Smooth muscle cell (in vitro differentiated cells): ENCODE data around the gene CHRND. TPM values are rescaled to one million over a fixed set of nuclear protein-coding genes. Genes with fewer than 3 reads are reported as not detected.

ENCODE experiments used
- DNase-seq: peaks from one replicate; lab custom pipeline; 2025; ENCODE audit not compliant: unreplicated experiment; lab: John Stamatoyannopoulos, UW
- H2AFZ ChIP-seq: fragments of 200-600 bp; sonication (generic); 2 replicates; pipeline ENCODE4 v1.6.0; 2016; ENCODE audit warnings: antibody characterized with exemption, low read depth, mild to moderate bottlenecking
- H3F3A ChIP-seq: fragments of 200-600 bp; sonication (generic); 2 replicates; pipeline ENCODE4 v1.6.0; 2017; ENCODE audit warnings: antibody characterized with exemption, low read depth
- H3K27ac ChIP-seq: fragments of 200-600 bp; sonication (generic); 2 replicates; pipeline ENCODE4 v1.5.1; 2016; ENCODE audit warnings: low read depth, mild to moderate bottlenecking
- H3K27me3 ChIP-seq: fragments of 200-600 bp; sonication (generic); 2 replicates; pipeline ENCODE4 v1.6.1; 2016; ENCODE audit warnings: low read depth, mild to moderate bottlenecking
- H3K36me3 ChIP-seq: fragments of 200-600 bp; sonication (generic); 2 replicates; pipeline ENCODE4 v1.5.1; 2016; ENCODE audit warnings: low read depth
- H3K4me1 ChIP-seq: fragments of 200-600 bp; sonication (generic); 2 replicates; pipeline ENCODE4 v1.5.1; 2016; ENCODE audit warnings: low read depth
- H3K4me2 ChIP-seq: fragments of 200-600 bp; sonication (generic); 2 replicates; pipeline ENCODE4 v1.6.0; 2016; ENCODE audit warnings: mild to moderate bottlenecking
- H3K4me3 ChIP-seq: fragments of 200-600 bp; sonication (generic); 2 replicates; pipeline ENCODE4 v1.5.1; 2016; ENCODE audit warnings: mild to moderate bottlenecking
- H3K79me2 ChIP-seq: fragments of 200-600 bp; sonication (generic); 2 replicates; pipeline ENCODE4 v1.6.0; 2016; ENCODE audit warnings: low read depth, mild to moderate bottlenecking
- H3K9ac ChIP-seq: fragments of 200-600 bp; sonication (generic); 2 replicates; pipeline ENCODE4 v1.6.0; 2016; ENCODE audit warnings: low read depth
- H3K9me3 ChIP-seq: fragments of 200-600 bp; sonication (generic); replicated peaks from 2 replicates; pipeline ENCODE4 v1.5.1; 2016; ENCODE audit warnings: low read depth
- H4K20me1 ChIP-seq: fragments of 200-600 bp; sonication (generic); 2 replicates; pipeline ENCODE4 v1.6.0; 2016; ENCODE audit warnings: low read depth
- CTCF ChIP-seq: fragments of 200-600 bp; sonication (generic); IDR thresholded peaks from 2 replicates; pipeline ENCODE4 v1.5.1; 2017; ENCODE audit warnings: borderline replicate concordance, mild to moderate bottlenecking, antibody characterized with exemption; ENCODE audit not compliant: insufficient read depth, poor library complexity, severe bottlenecking
- WGBS: methylation state at CpG from one replicate; pipeline ENCODE4 v1.1.7; 2016; ENCODE audit warnings: low lambda C conversion rate; 5-methylcytosine and 5-hydroxymethylcytosine counted together
- polyA plus RNA-seq: library from polyadenylated mRNA; unstranded; fragments of >200 nt; fragmentation: Nextera tagmentation; extraction: Ambion mirVana; gene quantifications from 2 replicates; pipeline ENCODE4 v1.2.1, GENCODE V29; 2016
- total RNA-seq: library from RNA; depleted of rRNA; stranded (reverse); fragments of >200 nt; gene quantifications from 2 replicates; pipeline ENCODE4 v1.2.3, GENCODE V29; 2014

The CHRND gene
- total and polyA plus RNA-seq, 2 experiments from 2014 or later: not detected

GRCh38 chr2:232547991-232548390 is 22.0 kb downstream of the CHRND start:
- Histone ChIP-seq H3K36me3 (no peaks in the 10 kb centered on the region), H3K9me3 (no peaks in the 10 kb centered on the region), H3K4me2 (no peak overlapping the region), H3K79me2 (peaks cover 43% of the 10 kb centered on the region), H3K4me1 (peaks cover 14% of the 10 kb centered on the region), H3K4me3 (no peak overlapping the region), H3K27me3 (no peaks in the 10 kb centered on the region), H3F3A (peaks cover 4% of the 10 kb centered on the region), H2AFZ (no peak overlapping the region), H3K9ac (no peak overlapping the region), H3K27ac (no peak overlapping the region), H4K20me1 (peaks cover 24% of the 10 kb centered on the region)
- TF ChIP-seq CTCF: no peak
- DNase-seq: no peak
- 97% methylated on average over 6 of the region's 6 CpGs for WGBS

GRCh38 chr2:232549655-232550353 is 23.8 kb downstream of the CHRND start:
- H3K9ac ChIP-seq: peak overlapping the region; percentile 95
- peak overlapping the region; percentile 93 for H3K27ac ChIP-seq
- whole genome bisulfite sequencing: 28% methylated on average over 21 of the region's 21 CpGs
- H3F3A ChIP-seq: peaks cover 4% of the 10 kb centered on the region
- H3K36me3 ChIP-seq: no peaks in the 10 kb centered on the region
- H3K4me2 ChIP-seq: peak overlapping the region; percentile 89
- H3K4me3 ChIP-seq: peak overlapping the region; percentile 80
- H4K20me1 ChIP-seq: peaks cover 42% of the 10 kb centered on the region
- no peaks in the 10 kb centered on the region for H3K27me3 ChIP-seq
- peaks cover 61% of the 10 kb centered on the region for H3K79me2 ChIP-seq
- peak overlapping the region; percentile 84 for H2AFZ ChIP-seq
- no peak for DNase-seq
- peaks cover 14% of the 10 kb centered on the region for H3K4me1 ChIP-seq
- H3K9me3 ChIP-seq: no peaks in the 10 kb centered on the region
- TF ChIP-seq CTCF: no peak

- peak within 1 kb of the TSS; percentile 89 for H3K4me2 ChIP-seq
- H3K27ac ChIP-seq: peak within 1 kb of the TSS; percentile 93
- peak within 1 kb of the TSS; percentile 84 for H2AFZ ChIP-seq
- peaks cover 4% of the 10 kb centered on the region for H3F3A ChIP-seq
- H4K20me1 ChIP-seq: peaks cover 47% of the 10 kb centered on the region
- peaks cover 14% of the 10 kb centered on the region for H3K4me1 ChIP-seq
- H3K9me3 ChIP-seq: no peaks in the 10 kb centered on the region
- no peaks in the 10 kb centered on the region for H3K27me3 ChIP-seq
- DNase-seq: peak; percentile 85
- H3K36me3 ChIP-seq: no peaks in the 10 kb centered on the region
- 1% methylated on average over 62 of the region's 81 CpGs for WGBS
- H3K4me3 ChIP-seq: peak within 1 kb of the TSS; percentile 80
- peaks cover 68% of the 10 kb centered on the region for H3K79me2 ChIP-seq
- H3K9ac ChIP-seq: peak within 1 kb of the TSS; percentile 95
- no peak for TF ChIP-seq CTCF
These were observed 24.6 kb downstream of the CHRND start, which contains the start of the genes EIF4E2 and TIGD1 for GRCh38 chr2:232550354-232551249. Gene EIF4E2 (plus strand): TSS chr2:232550689. CDS start chr2:232550725, 36 bp downstream. Gene TIGD1 (minus strand): TSS chr2:232550557. CDS start chr2:232549882, 675 bp downstream.
